HG03060 (cell line): Measurements from ENCODE around the gene KIRREL2.
"Not testable (repeated sequence)": the region's sequence is repeated elsewhere in the genome, so short reads cannot be mapped to it uniquely, and the experiment has no call there.

ENCODE experiments used
- ATAC-seq: cut with Tn5 transposase; IDR thresholded peaks from one replicate; pipeline ENCODE4 v1.9.1; 2021; ENCODE audit warnings: low read depth, moderate number of reproducible peaks; ENCODE audit not compliant: unreplicated experiment

The KIRREL2 gene

DNA sequence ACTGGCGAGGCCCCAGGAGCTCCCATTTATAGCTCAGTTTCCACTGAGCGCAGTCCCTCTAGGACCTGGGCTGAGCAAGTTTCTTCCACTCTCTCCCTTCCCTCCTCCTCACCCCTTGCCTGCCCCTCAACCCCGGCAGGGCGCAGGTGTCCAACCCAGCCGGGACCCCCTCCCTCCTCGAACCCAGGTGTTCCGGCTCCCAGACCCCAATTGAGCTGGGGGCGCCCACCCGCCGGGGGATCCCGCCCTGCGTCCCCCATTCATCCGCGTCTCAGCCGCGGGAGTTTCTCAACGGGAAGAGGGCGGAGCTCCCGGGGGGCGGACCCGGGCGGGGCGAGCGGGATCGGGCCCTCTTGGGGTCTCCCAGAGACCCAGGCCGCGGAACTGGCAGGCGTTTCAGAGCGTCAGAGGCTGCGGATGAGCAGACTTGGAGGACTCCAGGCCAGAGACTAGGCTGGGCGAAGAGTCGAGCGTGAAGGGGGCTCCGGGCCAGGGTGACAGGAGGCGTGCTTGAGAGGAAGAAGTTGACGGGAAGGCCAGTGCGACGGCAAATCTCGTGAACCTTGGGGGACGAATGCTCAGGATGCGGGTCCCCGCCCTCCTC lies at the start of gene KIRREL2:
Gene KIRREL2, plus strand, starts transcription at position 366 of the 604 bp plus-strand sequence. Its CDS starts 209 bp downstream, at position 575.
- no peak for ATAC-seq

DNA sequence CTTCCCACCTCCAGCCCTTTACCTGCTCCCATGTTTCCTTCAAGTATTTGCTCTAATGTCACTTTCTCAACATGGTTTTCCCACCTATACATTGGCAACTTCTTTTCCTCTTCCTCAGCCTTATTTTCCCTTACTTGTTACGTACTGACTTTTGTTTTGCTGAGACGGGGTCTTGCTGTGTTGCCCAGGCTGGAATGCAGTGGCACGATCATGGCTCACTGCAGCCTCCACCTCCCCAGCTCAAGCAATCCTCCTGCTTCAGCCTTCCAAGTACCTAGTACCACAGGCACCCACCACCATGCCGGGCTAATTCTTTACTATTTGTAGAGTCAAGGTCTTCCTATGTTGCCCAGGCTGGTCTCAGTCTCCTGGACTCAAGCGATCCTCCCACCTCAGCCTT lies 49.1 kb upstream of the KIRREL2 start:
- no peak for ATAC-seq

DNA sequence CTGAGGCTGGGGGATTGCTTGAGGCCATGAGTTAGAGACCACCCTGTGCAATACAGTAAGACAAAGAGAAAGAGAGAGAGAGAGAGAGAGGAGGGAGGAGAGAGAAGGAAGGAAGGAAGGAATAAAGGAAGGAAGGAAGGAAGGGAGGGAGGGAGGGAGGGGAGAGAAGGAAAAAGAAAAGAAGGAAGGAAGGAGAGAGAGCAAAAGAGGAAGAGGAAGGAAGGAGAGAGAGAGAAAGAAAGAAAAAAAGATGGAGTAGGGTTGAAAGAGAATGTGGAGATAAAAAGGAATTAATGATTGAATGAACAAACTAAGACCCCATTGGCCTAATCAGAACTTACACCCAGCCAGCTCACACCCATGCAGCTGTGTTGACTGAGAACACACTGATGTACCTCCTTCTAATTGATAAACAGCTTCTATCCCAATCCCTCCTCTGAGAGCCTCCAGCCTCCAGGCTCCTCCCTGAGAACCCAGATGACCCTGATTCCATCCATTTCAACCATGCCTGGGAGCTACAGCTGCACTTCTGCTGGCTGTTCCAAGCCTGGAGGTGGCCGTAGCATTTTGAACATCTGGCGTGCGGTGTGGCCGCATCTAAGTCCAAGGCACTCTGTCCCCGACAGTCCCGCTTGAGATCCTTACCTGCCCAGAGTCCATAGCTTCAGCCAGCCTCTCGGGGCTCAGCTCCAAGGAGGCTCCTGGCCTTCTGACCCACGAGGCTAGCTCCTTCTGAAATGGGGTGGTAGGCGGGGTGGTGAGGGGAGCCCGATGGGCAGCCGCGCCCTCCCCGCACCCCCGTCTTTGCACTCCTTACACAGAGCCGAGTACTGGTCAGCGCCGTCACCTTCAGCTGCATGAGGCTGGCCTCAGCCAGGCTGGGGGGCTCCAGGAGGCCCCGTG lies 45.1 kb upstream of the KIRREL2 start:
- ATAC-seq = no peak

DNA sequence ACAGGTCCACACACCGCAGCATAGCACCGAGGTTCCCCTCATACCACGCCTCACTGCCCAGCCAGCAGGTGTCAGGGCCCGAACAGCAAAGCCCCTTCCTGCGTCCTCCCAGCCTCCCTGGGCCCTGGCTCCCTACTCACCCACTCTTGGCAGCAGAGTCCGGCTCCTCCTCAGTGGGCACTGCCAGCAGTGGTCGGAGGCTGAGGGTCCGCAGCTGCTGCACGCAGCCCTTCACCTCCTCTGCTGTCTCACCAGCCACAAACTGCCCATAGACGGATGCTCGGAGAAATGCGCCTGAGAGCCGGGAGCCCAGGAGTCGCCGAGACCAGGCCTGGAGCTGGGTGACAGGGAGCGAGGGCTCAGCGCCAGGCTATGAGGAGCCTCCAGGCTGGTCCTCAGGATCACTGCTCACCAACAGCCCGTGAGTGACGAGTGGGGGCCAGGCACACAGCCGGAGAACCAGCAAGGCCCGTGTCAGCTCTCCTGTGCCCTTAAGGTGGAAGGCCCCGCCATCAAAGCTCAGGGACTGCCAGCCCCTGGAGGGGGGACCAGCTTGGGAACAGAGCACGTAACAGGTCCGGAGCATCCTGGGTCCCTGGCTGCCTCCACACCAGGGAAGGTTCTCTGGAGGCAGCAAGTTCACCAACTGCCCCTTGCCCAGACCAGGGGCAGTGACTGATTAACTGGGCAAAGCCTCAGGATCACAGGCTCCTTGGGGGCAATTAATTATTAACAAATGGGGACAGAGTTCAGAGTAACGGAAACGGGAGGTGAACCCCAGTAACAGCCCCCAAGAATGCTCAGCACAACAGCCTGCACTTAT lies 44.3 kb upstream of the KIRREL2 start, which contains the start of gene PRODH2:
Gene PRODH2, minus strand, starts transcription at position 626 of the 823 bp plus-strand sequence. Its CDS starts 40 bp downstream, at position 586.
- ATAC-seq = no peak

DNA sequence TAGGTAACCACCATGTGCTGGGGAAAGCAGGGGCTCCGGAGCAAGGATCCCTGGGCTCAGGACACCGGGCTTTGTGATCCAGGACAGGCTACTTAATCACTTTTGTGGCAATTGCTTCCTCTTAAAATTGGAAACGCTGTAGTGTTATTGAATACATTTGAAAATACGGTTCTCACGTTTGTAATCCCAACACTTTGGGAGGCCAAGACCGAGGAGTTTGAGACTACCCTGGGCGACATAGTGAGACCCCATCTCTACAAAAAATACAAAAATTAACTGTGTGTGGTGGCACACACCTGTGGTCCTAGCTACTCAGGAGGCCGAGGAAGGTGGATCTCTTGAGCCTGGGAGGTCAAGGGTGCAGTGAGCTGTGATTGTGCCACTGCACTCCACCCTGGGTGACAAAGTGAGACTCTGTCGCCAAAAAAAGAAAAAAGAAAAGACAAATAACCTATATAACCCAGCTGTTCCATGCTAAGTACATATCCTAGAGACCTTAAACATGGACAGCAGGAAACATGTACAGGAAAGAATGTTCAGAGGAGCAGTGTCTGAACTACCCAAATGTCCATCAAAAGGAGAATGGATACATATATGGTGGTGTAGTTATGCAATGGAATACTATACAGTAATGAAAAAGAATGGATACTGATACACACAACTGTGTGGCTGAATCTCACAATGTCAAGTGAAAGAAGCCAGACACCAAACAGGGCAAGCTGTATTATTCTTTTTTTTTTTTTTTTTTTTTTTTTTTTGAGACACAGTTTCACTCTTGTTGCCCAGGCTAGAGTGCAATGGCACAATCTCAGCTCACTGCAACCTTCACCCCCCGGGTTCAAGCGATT lies 43.4 kb upstream of the KIRREL2 start:
- ATAC-seq = no peak

DNA sequence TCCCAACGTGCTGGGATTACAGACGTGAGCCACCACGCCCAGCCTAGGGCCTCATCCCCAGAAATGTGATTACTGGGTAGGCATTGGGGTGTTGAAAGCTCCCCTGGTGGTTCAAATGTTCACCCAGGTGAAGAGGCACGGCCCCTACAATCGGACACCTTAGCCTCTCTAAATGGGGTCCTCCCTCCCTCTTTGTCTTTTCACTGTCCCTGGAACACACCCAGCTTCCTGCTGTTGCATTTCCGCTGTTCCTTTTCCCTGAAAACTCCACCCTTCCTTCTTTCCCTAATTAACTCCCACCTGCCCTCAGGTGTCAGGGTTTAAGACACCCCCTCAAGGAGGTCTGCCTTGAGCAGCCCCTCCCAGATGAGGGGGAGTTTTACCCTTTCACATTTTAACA lies 40.4 kb upstream of the KIRREL2 start:
- no peak for ATAC-seq

DNA sequence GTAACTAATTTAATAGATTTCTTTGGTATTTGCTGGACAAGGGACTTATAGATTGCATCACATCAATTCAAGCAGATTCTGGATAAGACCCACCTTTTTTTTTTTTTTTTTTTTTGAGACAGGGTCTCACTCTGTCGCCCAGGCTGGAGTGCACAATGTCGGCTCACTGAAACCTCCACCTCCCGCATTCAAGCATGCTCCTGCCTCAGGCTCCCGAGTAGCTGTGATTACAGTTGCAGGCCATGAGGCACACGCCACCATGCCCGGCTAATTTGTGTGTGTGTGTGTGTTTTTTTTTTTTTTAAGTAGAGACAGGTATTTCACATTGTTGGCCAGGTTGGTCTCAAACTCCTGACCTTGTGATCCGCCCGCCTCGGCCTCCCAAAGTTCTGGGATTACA lies 39.9 kb upstream of the KIRREL2 start:
- no peak for ATAC-seq

DNA sequence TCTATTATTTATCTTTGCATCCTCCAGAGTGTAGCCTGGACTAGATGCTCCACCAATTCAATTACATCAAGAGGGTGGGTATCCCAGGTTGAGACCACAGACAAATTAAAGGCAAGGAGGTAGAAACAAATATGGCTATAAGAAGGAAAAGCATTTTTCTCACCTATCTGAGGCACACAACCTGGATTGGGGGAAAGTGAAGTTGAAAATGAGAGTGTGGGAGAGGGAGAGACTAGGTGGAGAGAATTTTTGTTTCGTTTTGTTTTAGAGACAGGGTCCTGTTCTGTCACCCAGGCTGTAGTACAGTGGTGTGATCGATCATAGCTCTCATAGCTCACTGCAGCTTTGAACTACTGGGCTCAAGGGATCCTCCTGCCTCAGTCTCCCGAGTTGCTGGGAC lies 38.3 kb upstream of the KIRREL2 start:
- ATAC-seq = no peak

DNA sequence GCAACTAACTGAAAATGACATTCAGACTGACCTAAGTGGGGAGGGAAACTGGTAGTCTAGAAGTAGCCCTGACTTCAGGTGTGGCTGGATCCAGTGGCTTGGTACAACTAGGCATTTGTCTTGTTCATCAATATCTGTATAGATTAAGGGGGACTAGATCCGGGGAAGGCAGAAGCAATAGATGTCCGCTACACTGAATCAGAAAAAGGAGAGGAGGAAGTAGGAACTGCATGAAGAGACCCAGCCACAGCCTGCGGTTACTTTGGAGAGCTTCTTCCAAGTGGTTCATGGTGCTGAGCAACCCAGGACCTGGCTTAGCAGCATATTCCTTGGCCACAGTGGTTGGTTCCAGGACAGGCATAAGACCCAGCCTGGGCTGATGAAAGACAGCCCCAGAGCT lies 34.1 kb upstream of the KIRREL2 start:
- ATAC-seq = no peak

DNA sequence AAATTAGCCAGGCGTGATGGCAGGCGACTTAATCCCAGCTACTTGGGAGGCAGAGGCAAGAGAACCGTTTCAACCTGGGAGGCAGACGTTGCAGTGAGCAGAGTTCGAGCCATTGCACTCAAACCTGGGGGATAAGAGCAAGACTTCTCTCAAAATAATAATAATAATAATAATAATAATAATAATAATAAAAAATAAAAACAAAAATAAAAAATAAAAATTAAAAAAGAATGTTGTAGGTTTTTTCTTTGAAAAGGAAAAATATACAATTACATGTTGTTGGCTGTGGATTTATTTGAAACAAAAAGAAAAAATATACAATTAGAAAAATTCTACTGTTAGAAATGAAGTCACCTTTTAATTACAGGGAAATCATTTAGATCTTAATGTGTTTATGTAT lies 32.6 kb upstream of the KIRREL2 start:
- ATAC-seq = no peak

DNA sequence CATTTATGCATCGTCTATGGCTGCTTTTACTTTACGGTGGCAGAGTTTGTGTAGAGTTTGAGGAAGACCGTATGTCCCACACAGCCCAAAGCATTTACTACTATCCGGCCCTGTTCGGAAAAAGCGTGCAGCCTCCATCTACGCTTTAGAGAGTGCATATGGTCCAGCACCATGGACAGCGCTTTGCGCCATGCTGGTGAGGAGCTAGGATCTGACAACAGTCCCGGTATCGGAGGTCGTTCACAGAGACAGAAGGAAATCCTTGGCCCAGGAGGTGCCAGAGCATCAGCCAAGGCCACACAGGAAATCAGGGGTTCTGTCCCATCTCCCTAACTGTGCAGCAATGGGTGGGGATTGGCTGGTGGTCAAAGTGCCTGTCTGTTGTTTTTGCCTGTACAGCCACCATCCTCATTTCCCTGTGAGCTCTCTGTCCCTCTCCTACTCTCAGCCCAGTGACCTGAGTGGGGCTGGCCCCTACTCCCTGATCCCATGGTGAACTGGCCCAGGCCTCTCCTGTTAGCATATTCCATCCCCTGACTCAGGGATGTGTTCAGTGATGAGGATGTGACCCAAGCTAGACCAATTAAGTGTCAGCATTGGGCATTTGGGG lies 27.9 kb upstream of the KIRREL2 start:
- ATAC-seq = no peak

DNA sequence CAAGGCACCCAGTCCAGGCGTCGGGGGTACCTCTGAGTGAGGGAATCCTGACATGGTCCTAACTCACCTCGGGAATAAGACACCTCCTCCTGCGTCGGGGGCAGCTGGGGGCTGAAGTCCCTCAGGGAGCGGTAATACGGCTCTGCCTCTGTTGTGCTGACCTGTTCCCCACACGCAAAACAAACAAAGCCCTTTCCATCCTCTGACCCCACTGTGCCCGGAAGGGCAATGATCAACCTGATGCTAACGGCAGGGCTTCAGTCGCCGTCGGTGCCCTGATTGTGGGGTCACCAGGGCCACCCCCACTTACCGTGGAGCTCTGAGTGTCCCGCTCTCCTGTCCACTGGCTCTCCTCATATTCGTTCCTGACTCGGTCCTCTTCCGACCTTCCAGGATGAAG lies 25.7 kb upstream of the KIRREL2 start:
- no peak for ATAC-seq

DNA sequence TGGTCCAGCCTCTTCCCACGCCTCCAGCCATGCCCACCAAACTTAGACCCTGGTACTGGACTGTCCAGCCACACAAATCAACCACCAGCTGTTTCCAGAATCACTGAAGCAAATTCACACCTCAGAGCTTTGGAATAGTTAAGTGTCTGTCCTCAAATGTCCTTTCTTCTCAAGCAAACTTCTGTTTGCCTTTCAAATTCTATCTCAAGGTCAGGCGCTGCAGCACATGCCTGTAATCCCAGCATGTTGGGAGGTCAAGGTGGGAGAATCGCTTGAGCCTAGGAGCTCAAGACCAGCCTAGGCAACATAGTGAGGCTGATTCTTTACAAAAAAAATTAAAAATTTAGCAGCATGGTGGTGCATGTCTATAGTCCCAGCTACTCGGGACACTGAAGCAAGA lies 24.7 kb upstream of the KIRREL2 start:
- ATAC-seq = no peak

DNA sequence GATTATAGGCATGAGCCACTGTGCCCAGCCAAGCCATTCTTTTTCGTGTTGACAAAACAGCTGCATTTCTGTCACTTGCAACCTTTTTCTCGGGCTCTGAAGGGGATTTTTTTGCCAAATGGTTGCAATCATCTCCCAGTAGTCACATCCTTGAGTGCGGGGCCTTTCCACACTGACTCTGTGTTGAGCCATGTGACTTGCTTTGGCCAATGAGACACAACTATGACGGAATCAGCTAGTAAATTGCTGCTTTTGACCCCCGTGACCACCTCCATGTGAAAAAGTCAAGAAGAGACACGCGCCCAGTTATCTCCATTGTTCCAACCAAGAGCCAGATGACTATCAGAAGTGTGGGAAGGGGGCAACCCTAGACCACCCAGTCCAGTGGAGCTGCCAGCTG lies 22.7 kb upstream of the KIRREL2 start:
- ATAC-seq = no peak

DNA sequence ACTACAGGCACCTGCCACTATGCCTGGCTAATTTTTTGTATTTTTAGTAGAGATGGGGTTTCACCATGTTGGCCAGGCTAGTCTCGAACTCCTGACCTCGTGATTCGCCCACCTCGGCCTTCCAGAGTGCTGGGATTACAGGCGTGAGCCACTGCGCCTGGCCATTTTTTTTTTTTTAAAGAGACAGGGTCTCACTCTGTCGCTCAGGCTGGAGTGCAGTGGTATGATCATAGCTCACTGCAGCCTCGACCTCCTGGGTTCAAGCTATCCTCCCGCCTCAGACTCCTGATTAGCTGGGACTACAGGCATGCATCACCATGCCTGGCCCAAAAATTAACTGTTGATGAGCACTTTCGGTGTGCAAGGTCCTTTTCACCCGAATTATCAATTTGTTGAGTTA lies 20.6 kb upstream of the KIRREL2 start:
- ATAC-seq = not testable (repeated sequence)

DNA sequence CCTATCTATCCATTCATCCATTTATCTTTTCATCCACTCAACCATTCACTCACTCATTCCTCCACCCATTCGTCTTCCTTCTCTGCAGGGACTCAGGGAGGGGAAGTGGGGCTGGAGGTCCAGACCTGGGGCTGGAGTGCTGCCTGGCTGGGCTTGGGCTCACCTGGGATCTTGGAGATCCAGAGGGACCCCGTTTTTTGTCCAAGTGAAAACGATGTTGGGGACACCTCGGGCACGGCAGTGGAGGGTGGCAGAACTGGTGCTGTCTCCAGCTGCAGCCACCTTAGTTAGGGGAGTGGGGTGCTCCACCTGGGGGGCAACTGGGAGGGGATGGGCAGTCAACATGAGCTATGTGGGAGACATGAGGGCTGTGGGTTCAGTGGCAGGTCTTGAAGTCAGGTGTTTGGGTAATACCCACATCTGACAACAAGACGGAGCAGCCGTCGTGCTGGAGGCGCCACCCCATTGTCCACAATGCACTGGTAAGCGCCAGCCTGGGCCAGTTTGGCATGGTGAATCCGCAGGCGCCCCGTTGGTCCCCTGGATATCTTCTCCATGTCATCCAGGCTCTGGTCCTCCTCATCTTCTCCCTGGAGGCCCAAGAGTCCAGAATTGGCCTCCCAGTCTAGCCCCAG lies 14.6 kb upstream of the KIRREL2 start:
- no peak for ATAC-seq

DNA sequence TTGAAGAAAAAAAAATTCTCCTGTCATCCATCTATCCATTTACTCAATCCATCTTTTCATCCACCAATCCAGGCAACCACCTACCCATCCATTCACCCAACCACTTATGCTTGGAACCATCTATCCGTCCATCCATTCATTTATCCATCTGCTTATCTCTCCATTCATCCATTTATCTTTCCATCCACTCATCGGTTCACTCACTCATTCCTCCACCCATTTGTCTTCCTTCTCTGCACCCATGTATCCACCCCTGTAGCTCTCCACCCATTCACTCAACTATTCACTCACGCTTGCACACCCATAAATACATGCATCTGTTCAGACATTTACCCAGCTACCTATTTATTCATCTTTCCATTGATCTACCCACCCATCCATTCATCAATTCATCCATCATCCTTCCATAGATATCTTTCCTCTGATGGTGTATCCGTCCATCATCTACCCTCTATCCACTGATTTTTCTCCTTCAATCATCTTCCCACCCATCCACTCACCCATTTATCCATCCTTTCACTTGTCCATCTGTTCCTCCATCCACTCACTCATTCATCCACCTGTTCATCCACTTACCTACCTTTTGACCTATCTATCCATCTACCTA lies 13.9 kb upstream of the KIRREL2 start:
- no peak for ATAC-seq

DNA sequence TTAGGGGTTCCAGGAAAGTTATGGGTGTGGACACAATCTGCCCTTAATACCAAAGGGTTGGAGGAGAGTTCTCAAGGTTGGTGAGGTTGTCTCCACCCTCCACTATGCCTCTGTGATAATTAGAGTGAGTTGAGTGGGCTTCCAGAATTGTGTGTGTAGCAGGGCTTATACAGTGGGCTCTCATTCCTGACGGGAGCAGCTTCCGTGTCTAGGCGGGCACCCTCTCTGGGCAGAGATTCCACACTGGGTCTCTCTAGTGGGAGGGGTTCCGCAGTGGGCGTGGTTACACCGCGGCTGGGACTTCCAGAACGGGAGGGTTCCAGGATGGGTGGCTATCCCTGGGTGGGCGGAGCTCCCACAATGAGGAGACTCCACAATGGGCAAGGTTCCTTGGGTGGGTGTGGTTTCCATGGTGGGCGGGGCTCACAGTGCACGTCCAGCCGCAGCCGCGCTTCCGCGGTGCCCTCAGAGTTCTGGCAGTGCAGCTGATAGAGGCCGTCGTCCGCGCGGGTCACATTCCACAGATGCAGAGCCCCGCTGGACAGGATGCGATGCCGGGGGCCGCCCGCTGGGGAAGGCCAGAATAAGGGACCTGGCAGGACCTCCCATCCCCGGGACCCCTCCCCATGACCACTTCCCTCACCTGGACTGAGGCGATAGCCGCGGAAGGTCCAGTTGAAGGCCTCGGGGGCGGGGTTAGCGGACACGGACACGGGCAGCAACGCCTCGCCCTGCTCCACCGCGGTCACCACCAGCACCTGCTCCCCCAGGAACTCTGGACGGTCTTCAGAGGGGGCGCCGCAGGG lies 12.8 kb upstream of the KIRREL2 start:
- no peak for ATAC-seq
